Astrocyte (in vitro differentiated cells and primary cell): ENCODE results near the gene GPR173. TPM values are rescaled to one million over a fixed set of nuclear protein-coding genes. Genes with fewer than 3 reads are reported as not detected.

Experiments used
- DNase-seq: peaks from one replicate; pipeline ENCODE4 v3.0.0-alpha.2; 2010; ENCODE audit warnings: low read depth
- FAIRE-seq: peaks from 2 replicates; lab custom pipeline; 2011; peaks lifted over from hg19 to GRCh38; lab: Jason Lieb, UNC
- H2AFZ ChIP-seq: 2 replicates; pipeline ENCODE4 v1.6.0; 2012; ENCODE audit warnings: low read depth, low read length, inconsistent platforms
- H3K27ac ChIP-seq: 2 replicates; pipeline ENCODE4 v1.5.1; 2011; ENCODE audit warnings: low read depth, low read length, inconsistent platforms
- H3K27me3 ChIP-seq: 2 replicates; pipeline ENCODE4 v1.6.0; 2011; ENCODE audit warnings: low read length, inconsistent platforms; ENCODE audit not compliant: insufficient read depth
- H3K36me3 ChIP-seq: 2 replicates; pipeline ENCODE4 v1.5.1; 2011; ENCODE audit warnings: low read length, inconsistent platforms; ENCODE audit not compliant: insufficient read depth
- H3K4me1 ChIP-seq: 2 replicates; pipeline ENCODE4 v1.5.1; 2011; ENCODE audit warnings: low read length, inconsistent platforms; ENCODE audit not compliant: insufficient read depth
- H3K4me2 ChIP-seq: 2 replicates; pipeline ENCODE4 v1.6.0; 2012; ENCODE audit warnings: low read length, inconsistent platforms
- H3K4me3 ChIP-seq: 2 replicates; pipeline ENCODE4 v1.5.1; 2011; ENCODE audit warnings: low read depth, mild to moderate bottlenecking, low read length, inconsistent platforms; ENCODE audit not compliant: insufficient read depth
- H3K79me2 ChIP-seq: 2 replicates; pipeline ENCODE4 v1.6.0; 2012; ENCODE audit warnings: mild to moderate bottlenecking, low read length, inconsistent platforms; ENCODE audit not compliant: insufficient read depth
- H3K9ac ChIP-seq: 2 replicates; pipeline ENCODE4 v1.6.0; 2012; ENCODE audit warnings: mild to moderate bottlenecking, low read length, inconsistent platforms
- H3K9me3 ChIP-seq: 2 replicates; pipeline ENCODE4 v1.5.1; 2012; ENCODE audit warnings: low read depth, mild to moderate bottlenecking, low read length, inconsistent platforms; ENCODE audit not compliant: insufficient read depth
- H4K20me1 ChIP-seq: 2 replicates; pipeline ENCODE4 v1.6.0; 2012; ENCODE audit warnings: low read length, inconsistent platforms; ENCODE audit not compliant: insufficient read depth
- H3K27ac Mint-ChIP-seq: one replicate; pipeline ENCODE4 v1.8.0; 2021; ENCODE audit warnings: mild to moderate bottlenecking, mixed read lengths; ENCODE audit not compliant: unreplicated experiment
- H3K27me3 Mint-ChIP-seq: one replicate; pipeline ENCODE4 v1.8.0; 2021; ENCODE audit warnings: low read depth, mixed read lengths; ENCODE audit not compliant: unreplicated experiment
- H3K36me3 Mint-ChIP-seq: one replicate; pipeline ENCODE4 v1.8.0; 2021; ENCODE audit warnings: low read depth, mixed read lengths; ENCODE audit not compliant: unreplicated experiment
- H3K4me1 Mint-ChIP-seq: one replicate; pipeline ENCODE4 v1.8.0; 2021; ENCODE audit warnings: low read depth, mixed read lengths; ENCODE audit not compliant: unreplicated experiment
- H3K4me3 Mint-ChIP-seq: one replicate; pipeline ENCODE4 v1.8.0; 2021; ENCODE audit warnings: mild to moderate bottlenecking, moderate library complexity, mixed read lengths; ENCODE audit not compliant: unreplicated experiment
- H3K9me3 Mint-ChIP-seq: one replicate; pipeline ENCODE4 v1.8.0; 2021; ENCODE audit warnings: mild to moderate bottlenecking, mixed read lengths; ENCODE audit not compliant: unreplicated experiment
- CTCF ChIP-seq: IDR thresholded peaks from 2 replicates; pipeline ENCODE4 v1.5.1; 2011; ENCODE audit warnings: low read depth, mild to moderate bottlenecking, inconsistent platforms, low read length, moderate library complexity; ENCODE audit not compliant: insufficient read depth
- EZH2 ChIP-seq: IDR thresholded peaks from 2 replicates; pipeline ENCODE4 v1.6.1; 2012; ENCODE audit warnings: mild to moderate bottlenecking, low read length, inconsistent platforms; ENCODE audit not compliant: insufficient read depth
- total RNA-seq: library from RNA; stranded (reverse); gene quantifications from 2 replicates; pipeline ENCODE4 v1.2.1, GENCODE V29; 2021

GPR173 gene
- total RNA-seq, 1 donor from 2014 or later = 8.1 TPM

DNA sequence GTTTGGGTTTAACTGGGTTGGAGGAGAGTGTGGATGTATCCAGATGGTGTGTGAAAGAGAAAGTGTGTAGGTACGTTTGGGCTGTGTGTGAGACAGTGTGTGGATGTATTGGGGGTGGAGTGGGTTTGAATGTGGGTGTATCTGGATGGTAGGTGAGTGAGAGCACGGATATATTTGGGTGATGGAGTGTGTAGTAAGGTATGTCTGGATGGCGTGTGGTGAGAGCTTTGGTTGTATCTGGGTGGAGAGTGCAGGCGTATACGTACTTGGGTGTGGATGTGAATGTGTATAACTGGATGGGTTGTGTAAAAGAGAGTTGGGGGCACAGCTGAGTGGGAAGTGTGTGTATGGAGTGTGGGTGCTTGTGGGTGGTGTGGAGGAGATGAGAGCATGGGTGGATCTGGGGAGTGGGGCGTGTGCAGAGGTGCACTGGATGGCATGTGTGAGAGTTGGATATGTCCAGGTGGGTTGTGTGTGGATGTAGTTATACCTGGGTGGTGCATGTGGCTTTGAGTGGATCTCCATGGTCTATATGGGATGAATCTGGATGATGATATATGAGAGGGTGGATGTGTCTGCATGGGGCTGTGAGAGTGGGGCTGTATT lies 6.8 kb downstream of the GPR173 start:
- Mint-ChIP-seq H3K4me3 (no peak overlapping the region), H3K9me3 (no peaks in the 10 kb centered on the region), H3K27me3 (no peaks in the 10 kb centered on the region), H3K36me3 (no peaks in the 10 kb centered on the region), H3K4me1 (peaks cover 2% of the 10 kb centered on the region), H3K27ac (no peak overlapping the region)
- peaks cover 73% of the 10 kb centered on the region for H3K79me2 ChIP-seq
- no peaks in the 10 kb centered on the region for H3K9me3 ChIP-seq
- peak; percentile 74 for FAIRE-seq
- no peak overlapping the region for H3K27ac ChIP-seq
- no peak overlapping the region for H2AFZ ChIP-seq
- no peak overlapping the region for H3K4me3 ChIP-seq
- no peaks in the 10 kb centered on the region for H3K36me3 ChIP-seq
- no peaks in the 10 kb centered on the region for H3K27me3 ChIP-seq
- no peak for DNase-seq
- TF ChIP-seq EZH2 (no peak), CTCF (no peak)
- no peak overlapping the region for H3K9ac ChIP-seq
- H4K20me1 ChIP-seq = peaks cover 69% of the 10 kb centered on the region
- peaks cover 10% of the 10 kb centered on the region for H3K4me1 ChIP-seq
- no peak overlapping the region for H3K4me2 ChIP-seq

DNA sequence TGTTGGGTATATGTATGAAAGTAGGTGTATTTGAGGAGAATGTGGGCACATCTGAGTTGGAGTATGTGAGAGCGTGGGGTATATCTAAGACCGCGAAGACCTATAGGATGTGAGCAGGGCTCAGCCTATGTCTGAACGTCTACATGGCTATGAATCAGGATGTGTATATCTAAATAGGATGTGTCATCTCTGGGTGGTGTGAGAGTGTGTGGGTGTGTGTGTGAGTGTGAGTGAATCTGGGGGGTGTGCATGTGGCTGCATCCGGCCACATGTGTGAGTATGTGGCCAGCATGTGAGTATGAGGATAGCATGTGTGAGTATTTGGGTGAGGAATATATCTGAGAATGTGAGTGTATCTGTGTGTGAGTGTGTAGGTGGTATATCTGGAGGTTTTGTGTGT lies 7.7 kb downstream of the GPR173 start:
- no peak for TF ChIP-seq EZH2
- TF ChIP-seq CTCF = no peak
- Histone ChIP-seq H3K27me3 (no peaks in the 10 kb centered on the region), H3K4me1 (peaks cover 2% of the 10 kb centered on the region), H3K27ac (no peak overlapping the region), H3K36me3 (no peaks in the 10 kb centered on the region), H3K9me3 (no peaks in the 10 kb centered on the region), H3K9ac (no peak overlapping the region), H3K4me3 (no peak overlapping the region), H4K20me1 (peaks cover 60% of the 10 kb centered on the region), H3K4me2 (peak overlapping the region; percentile 5), H3K79me2 (peaks cover 64% of the 10 kb centered on the region), H2AFZ (no peak overlapping the region)
- H3K9me3 Mint-ChIP-seq = no peaks in the 10 kb centered on the region
- H3K4me3 Mint-ChIP-seq = no peak overlapping the region
- H3K4me1 Mint-ChIP-seq = no peaks in the 10 kb centered on the region
- H3K36me3 Mint-ChIP-seq = no peaks in the 10 kb centered on the region
- H3K27ac Mint-ChIP-seq = no peak overlapping the region
- no peak for DNase-seq
- H3K27me3 Mint-ChIP-seq = no peaks in the 10 kb centered on the region
- peak; percentile 89 for FAIRE-seq

GRCh38 chrX:53065104-53065503 lies 16.5 kb downstream of the GPR173 start:
- peak; percentile 85 for FAIRE-seq
- Mint-ChIP-seq H3K27ac (no peak overlapping the region), H3K9me3 (no peaks in the 10 kb centered on the region)

More at GRCh38 chrX:53065104-53065503, 16.5 kb downstream of the GPR173 start:
- no peaks in the 10 kb centered on the region for H3K27me3 ChIP-seq
- no peak overlapping the region for H3K9ac ChIP-seq
- no peak overlapping the region for H3K27ac ChIP-seq
- TF ChIP-seq CTCF (no peak), EZH2 (no peak)
- no peaks in the 10 kb centered on the region for H3K4me1 ChIP-seq
- no peaks in the 10 kb centered on the region for H3K36me3 Mint-ChIP-seq
- no peaks in the 10 kb centered on the region for H3K27me3 Mint-ChIP-seq
- H3K9me3 ChIP-seq = no peaks in the 10 kb centered on the region
- no peak for DNase-seq
- H3K79me2 ChIP-seq = peaks cover 4% of the 10 kb centered on the region
- peaks cover 24% of the 10 kb centered on the region for H4K20me1 ChIP-seq
- H3K4me3 ChIP-seq = no peak overlapping the region
- no peaks in the 10 kb centered on the region for H3K36me3 ChIP-seq
- no peak overlapping the region for H3K4me2 ChIP-seq
- no peak overlapping the region for H2AFZ ChIP-seq
- peaks cover 6% of the 10 kb centered on the region for H3K4me1 Mint-ChIP-seq
- no peak overlapping the region for H3K4me3 Mint-ChIP-seq
